ENCODE data around the gene PLP2. TPM values are rescaled to one million over a fixed set of nuclear protein-coding genes. Genes with fewer than 3 reads are reported as not detected.

PLP2 gene
- total and polyA plus RNA-seq, 3 donors from 2014 or later = 19.0 to 61.6 (median 21.4) TPM

DNA sequence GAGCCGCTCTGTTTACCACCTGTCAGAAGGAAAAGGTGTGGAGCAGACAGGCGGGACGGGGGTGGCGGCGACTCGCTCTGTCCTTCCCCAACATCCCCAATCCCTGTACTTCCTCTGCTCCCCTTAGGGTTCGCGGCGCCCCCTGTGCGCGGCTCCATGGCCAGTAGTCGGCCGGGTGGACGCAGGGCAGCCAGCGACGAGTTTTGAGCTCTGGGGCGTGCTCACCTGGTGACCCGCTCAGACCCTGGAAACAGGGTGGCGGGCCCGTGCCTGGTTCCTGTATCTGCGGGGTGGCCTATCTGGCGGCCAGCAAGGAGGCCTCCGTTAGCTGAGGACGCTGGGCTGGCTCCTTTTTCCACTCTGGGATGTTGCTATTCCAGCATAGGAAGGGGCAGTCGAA lies 14.5 kb upstream of the PLP2 start:
- intact Hi-C loops (cut with DNase I; ENCODE audit: low total_unique reads) = no loop called here
- no peak overlapping the region for H3K4me3 ChIP-seq
- WGBS, 2 donors = 62% methylated on average over 25 of the region's 25 CpGs; no CpG with 5 or more reads in 1 of the 2 donors
- H3K27ac ChIP-seq = no peak overlapping the region
- DNase-seq = no peak
- no peaks in the 10 kb centered on the region for H3K4me1 ChIP-seq
- H3K9me3 ChIP-seq = no peaks in the 10 kb centered on the region
- no peaks in the 10 kb centered on the region for H3K36me3 ChIP-seq (ENCODE audit: low read depth, missing control alignments)
- TF ChIP-seq POLR2A (IDR thresholded peaks at IDR 0.05) = no peak
- TF ChIP-seq, protein P1, sequence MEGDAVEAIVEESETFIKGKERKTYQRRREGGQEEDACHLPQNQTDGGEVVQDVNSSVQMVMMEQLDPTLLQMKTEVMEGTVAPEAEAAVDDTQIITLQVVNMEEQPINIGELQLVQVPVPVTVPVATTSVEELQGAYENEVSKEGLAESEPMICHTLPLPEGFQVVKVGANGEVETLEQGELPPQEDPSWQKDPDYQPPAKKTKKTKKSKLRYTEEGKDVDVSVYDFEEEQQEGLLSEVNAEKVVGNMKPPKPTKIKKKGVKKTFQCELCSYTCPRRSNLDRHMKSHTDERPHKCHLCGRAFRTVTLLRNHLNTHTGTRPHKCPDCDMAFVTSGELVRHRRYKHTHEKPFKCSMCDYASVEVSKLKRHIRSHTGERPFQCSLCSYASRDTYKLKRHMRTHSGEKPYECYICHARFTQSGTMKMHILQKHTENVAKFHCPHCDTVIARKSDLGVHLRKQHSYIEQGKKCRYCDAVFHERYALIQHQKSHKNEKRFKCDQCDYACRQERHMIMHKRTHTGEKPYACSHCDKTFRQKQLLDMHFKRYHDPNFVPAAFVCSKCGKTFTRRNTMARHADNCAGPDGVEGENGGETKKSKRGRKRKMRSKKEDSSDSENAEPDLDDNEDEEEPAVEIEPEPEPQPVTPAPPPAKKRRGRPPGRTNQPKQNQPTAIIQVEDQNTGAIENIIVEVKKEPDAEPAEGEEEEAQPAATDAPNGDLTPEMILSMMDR (IDR thresholded peaks at IDR 0.05) = no peak
- H3K27me3 ChIP-seq = no peaks in the 10 kb centered on the region

DNA sequence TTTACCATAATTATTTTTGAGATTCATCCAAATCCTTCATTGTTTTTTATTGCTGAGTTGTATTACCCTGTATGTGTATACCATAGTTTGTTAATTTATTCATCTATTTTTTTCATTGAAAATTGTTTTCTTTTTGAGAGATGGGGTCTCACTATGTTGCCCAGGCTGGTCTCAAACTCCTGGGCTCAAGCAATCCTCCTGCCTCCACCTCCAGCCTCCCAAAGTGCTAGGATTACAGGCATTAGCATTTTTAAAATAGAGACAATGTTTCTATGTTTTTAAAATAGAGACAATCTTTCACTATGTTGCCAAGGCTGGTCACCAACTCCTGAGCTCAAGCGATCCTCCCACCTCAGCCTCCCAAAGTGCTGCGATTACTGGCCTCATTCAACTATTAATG lies 10.8 kb upstream of the PLP2 start:
- Histone ChIP-seq H3K4me3 (no peak overlapping the region), H3K4me1 (no peaks in the 10 kb centered on the region), H3K27ac (no peak overlapping the region), H3K27me3 (no peaks in the 10 kb centered on the region), H3K9me3 (no peaks in the 10 kb centered on the region), H3K36me3 (ENCODE audit: low read depth, missing control alignments) (no peaks in the 10 kb centered on the region)
- WGBS, 2 donors = 52 to 62% methylated on average over 2 of the region's 2 CpGs
- TF ChIP-seq, protein P1 (IDR thresholded peaks at IDR 0.05) = no peak
- no peak for TF ChIP-seq POLR2A (IDR thresholded peaks at IDR 0.05)
- intact Hi-C loops (cut with DNase I; ENCODE audit: low total_unique reads) = no loop called here
- peak; percentile 61 for DNase-seq

DNA sequence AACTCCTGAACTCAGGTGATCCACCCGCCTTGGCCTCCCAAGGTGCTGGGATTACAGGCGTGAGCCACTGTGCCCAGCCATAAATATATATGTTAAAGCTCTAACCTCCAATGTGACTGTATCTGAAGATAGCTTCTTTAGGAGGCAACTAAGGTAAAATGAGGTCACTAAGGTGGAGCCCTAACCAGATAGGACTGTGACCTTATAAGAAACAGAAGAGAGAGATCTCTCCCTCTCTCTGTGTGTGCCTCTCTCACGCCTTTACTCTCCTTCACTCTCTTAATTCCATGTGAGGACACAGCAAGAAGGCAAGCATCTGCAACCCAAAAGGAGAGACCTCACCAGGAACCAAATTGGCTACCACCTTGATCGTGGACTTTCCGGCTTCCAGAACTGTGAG lies 10.1 kb upstream of the PLP2 start:
- no peaks in the 10 kb centered on the region for H3K4me1 ChIP-seq
- H3K4me3 ChIP-seq = no peak overlapping the region
- 75 to 90% methylated on average over 4 to 5 of the region's 5 CpGs for whole genome bisulfite sequencing, 2 donors
- no peak for DNase-seq
- H3K9me3 ChIP-seq = no peaks in the 10 kb centered on the region
- TF ChIP-seq POLR2A (IDR thresholded peaks at IDR 0.05) = no peak
- TF ChIP-seq, protein P1 (IDR thresholded peaks at IDR 0.05) = no peak
- no peaks in the 10 kb centered on the region for H3K27me3 ChIP-seq
- no peak overlapping the region for H3K27ac ChIP-seq
- H3K36me3 ChIP-seq (ENCODE audit: low read depth, missing control alignments) = no peaks in the 10 kb centered on the region
- intact Hi-C loops (cut with DNase I; ENCODE audit: low total_unique reads) = no loop called here

DNA sequence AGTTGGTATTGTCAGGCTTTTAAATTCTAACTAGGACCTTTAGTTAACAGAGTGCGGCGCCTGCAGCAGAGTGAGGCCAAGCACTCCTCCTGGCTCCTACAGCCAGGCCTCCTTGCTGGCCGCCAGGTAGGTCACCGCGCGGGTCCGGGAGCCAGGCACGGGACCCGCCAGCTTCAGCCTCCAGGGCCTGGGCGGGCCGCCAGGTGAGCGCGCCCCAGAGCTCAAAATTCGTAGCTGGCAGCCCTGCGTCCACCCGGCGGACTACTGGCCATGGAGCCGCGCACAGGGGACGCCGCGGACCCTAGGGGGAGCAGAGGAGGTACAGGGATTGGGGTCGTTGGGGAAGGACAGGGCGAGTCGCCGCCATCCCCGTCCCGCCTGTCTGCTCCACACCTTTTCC lies 9.1 kb upstream of the PLP2 start, which contains the start of gene MAGIX:
MAGIX (plus strand) TSS at position 139 of the 400 bp plus-strand sequence; CDS start at position 271, 132 bp downstream.
- no peaks in the 10 kb centered on the region for H3K9me3 ChIP-seq
- WGBS, 2 donors = 53 to 85% methylated on average over 3 to 8 of the region's 28 CpGs

More for the DNA sequence above, 9.1 kb upstream of the PLP2 start, which contains the start of gene MAGIX:
- Histone ChIP-seq H3K27ac (peak within 1 kb of the TSS; percentile 74 to 87), H3K4me1 (no peaks in the 10 kb centered on the region), H3K36me3 (ENCODE audit: low read depth, missing control alignments) (no peaks in the 10 kb centered on the region), H3K4me3 (peak within 1 kb of the TSS; percentile 15 to 36), H3K27me3 (no peaks in the 10 kb centered on the region)
- TF ChIP-seq, protein P1 (IDR thresholded peaks at IDR 0.05) = no peak
- TF ChIP-seq POLR2A (IDR thresholded peaks at IDR 0.05) = no peak
- intact Hi-C loops (cut with DNase I; ENCODE audit: low total_unique reads) = no loop called here
- DNase-seq = no peak
